ENCODE measurements around the gene KASH5.

The KASH5 gene

DNA sequence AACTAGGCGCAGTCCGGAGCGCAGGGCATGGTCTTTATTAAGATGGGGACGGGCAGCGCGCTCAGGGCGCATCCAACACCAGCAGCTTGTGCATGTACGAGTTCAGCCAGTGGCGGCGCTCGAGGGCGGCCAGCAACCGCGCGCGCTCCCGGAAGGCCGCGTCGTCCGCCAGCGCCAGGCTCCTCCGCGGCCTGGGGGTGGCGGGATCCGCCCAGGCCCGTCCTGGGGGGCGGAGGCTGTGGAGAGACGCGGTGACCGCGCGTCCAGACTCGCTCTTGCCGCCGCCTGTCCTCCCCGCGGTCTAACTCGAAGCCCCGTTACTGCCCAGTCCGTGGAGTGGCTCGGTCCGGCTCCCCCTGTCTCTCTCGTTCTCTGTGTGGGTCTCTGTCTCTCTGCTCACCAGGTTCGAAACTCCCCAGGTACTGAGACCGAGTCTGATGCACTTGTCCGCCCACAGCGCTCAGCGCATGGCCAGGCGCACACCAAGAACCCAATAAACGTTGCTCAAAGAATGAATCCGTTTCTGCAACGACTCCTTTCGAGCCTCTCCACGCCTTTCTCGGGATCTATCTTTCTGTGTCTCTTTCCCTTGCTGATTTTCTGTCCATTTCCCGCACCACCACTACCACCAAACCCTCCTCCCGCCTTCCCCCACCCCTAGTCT, 34.5 kb downstream of the KASH5 start:
- peak; percentile 49 for DNase-seq

- no peak for DNase-seq
Observed at GRCh38 chr19:49423071-49423984, 35.3 kb downstream of the KASH5 start, which contains the start of gene PTH2. TSS of gene PTH2 (minus strand) at chr19:49423441. CDS start at chr19:49423339, 102 bp downstream.

GRCh38 chr19:49423985-49424303, 35.9 kb downstream of the KASH5 start:
- no peak for DNase-seq

GRCh38 chr19:49425178-49425577, 37.1 kb downstream of the KASH5 start, which contains the start of gene GFY:
TSS of gene GFY (plus strand) at chr19:49425388. CDS start at chr19:49426431, 1,043 bp downstream.
- DNase-seq: no peak

- no peak for DNase-seq
Observed at GRCh38 chr19:49425922-49426592, 38.0 kb downstream of the KASH5 start.

DNA sequence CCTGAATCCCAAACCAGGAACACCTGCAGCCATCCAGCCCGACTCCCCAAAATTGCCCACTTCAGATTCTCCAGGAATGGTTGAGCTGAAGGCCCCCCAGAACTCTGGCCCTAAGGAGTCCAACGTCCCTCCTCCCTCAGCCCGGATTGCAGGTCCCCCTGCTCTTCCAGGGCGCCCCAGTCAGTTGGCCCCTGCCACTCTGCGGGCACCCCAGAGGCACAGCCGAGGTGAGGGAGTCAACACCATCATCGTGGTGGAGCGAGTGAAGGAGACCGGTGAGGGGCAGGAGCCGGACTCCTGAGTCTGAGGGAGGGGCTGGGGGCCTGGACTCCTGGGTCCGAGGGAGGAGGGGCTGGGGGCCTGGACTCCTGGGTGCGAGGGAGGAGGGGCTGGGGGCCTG, 39.3 kb downstream of the KASH5 start:
- DNase-seq: no peak

GRCh38 chr19:49427855-49428546, 40.0 kb downstream of the KASH5 start:
- DNase-seq: no peak

DNA sequence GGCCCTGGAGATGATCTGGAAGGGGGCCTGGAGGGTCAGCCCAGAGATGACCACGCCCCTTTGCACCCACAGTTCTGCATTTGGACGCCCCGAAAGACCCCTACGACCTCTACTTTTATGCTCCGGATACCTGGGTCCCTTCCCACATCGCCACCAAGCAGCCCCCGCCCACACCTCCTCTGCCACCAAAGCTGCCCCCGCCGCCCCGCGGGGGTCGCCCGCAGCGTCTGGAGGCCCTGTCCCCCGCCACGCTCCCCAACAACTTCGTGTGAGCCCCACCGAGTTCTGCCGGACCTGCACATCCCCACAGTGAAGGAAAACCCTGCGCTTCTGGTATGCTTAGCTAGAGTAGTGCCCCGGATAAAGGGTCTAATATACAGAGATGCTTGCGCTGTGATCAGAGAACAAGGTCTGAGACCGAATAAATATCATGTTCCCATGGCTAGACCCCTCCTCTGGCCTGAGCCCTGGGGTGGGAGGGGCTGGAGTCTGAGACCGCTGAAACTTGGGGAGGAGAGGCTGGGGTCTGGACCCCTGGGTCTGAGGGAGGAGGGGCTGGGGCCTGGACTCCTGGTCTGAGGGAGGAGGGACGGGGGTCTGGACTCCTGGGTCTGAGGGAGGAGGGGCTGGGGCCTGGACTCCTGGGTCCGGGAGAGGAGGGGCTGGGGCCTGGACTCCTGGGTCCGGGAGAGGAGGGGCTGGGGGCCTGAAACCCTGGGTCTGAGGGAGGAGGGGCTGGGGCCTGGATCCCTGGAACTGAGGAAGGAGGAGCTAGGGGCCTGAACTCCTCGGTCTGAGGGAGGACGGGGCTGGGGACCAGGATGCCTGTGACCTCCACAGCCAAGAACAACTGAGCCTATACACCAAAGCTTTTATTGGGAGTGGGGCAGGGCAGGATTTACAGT, 40.8 kb downstream of the KASH5 start:
- DNase-seq: no peak

GRCh38 chr19:49430172-49430677, 42.2 kb downstream of the KASH5 start:
- DNase-seq: no peak

GRCh38 chr19:49430678-49431329, 42.8 kb downstream of the KASH5 start:
- DNase-seq: no peak

DNA sequence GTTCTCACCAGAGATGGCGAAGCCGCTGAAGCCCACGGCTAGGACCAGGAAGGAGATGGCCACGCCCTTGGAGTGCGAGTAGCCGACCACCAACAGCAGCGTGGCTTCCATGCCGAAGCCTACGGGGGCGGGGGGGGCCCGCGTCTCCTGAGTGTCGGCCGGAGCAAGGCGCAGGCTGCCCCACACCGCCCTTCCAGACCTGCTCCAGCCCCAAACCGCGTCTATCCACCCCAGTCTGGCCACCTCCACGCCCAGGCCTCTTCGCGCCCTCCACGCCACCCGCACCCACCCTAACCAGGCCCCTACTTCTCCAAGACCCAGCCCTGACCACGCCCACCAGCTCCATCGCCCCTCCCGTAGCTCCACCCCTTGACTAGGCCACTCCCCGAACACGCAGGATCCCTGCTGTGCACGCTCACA, 43.3 kb downstream of the KASH5 start:
- DNase-seq: no peak

DNA sequence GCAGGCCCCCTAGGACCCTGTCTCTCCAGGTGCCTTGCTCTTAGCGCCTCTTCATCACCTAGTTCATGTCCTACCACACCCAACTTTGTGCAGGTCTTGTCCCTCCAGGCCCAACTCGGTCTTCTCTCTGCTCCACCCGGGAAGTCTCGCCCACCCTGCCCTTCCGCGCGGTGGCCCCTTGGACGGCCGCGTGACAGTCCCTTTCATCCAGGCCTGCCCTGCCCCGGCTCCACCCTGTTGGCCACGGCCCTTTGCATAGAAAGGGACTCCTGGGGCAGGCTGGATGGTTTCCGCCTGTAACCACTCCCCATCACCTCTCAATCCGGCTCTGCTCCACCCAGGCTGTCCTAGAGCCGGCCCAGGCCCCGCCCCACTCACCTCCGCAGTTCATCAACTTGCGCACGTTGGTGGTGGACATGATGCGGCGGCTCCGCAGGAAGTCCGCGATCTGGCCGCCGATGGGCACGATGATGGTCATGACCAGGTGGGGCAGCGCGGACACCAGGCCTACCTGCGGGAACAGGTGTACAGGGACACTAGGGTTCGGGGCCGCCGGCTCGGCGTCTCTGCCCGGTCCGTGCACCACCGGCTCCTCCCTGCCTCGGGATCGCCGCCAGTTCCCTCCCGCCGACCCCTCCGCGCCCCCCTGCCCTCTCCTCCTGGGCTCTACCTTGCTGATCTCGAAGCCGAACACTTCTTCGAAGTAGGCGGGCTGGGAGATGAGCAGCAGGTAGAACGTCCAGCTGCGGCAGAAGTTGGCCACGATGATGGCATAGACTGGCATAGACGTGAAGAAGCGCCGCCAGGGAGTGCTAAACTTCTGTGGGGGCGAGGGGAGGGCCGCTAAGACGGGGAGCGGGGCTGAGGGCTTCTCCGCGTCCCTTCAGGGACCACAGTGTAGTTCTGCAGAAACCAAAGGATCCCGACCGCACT, 44.4 kb downstream of the KASH5 start:
- DNase-seq: no peak

- no peak for DNase-seq
Observed at GRCh38 chr19:49433240-49433901, 45.3 kb downstream of the KASH5 start.

- no peak for DNase-seq
Observed at GRCh38 chr19:49434907-49435583, 47.0 kb downstream of the KASH5 start.

DNA sequence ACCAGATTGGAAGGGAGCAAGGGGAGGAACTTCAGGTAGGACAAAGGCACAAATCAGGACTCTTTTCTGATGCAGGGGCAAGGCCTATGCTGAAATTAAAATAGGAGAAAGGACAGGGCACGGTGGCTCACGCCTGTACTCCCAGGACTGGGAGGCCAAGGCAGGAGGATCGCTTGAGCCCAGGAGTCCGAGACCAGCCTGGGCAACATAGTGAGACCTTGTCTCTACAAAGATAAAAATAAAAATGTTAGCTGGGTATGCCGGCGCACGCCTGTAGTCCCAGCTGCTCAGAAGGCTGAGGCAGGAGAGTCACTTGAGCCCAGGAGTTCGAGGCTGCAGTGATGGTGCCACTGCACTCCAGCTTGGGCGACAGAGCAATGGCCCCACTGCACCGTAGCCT, 47.6 kb downstream of the KASH5 start:
- no peak for DNase-seq

GRCh38 chr19:49436381-49437017, 48.5 kb downstream of the KASH5 start:
- no peak for DNase-seq

GRCh38 chr19:49437231-49437630, 49.2 kb downstream of the KASH5 start:
- DNase-seq: no peak

DNA sequence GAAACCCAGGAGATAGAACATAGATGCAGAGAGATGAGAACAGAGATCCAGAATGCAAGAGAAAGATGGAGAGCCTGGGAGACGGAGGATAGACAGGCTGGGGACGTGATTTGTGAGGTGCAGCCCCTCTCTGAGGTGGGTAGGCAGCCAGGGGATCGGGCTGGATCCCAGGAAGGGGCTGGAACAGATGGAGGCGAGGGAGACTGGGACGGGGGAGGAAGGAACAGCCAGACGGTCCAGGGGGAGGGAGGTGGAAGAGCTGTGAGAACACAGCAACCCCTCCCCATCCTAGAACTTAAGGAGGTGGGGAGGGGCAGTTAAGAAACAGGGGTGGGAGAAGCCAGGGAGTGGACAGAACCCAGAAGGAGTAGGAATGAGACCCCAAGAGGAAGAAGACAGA, 50.2 kb downstream of the KASH5 start:
- no peak for DNase-seq
